H1 (cell line): ENCODE data around the gene DSCAM. TPM values are rescaled to one million over a fixed set of nuclear protein-coding genes. Genes with fewer than 3 reads are reported as not detected.

Experiments
- CTCF ChIA-PET: fragments of 300-600 bp; sonication (Branson Sonifier 250); formaldehyde crosslinking; loops from one replicate; lab custom pipeline; 2021; ENCODE audit not compliant: partially characterized antibody; lab: Charles Lee
- POLR2A ChIA-PET: fragments of 300-600 bp; sonication (Branson Sonifier 250); formaldehyde crosslinking; loops from one replicate; lab custom pipeline; 2021; ENCODE audit warnings: inconsistent platforms; ENCODE audit not compliant: partially characterized antibody; lab: Charles Lee
- DNase-seq, 2 experiments: peaks; one replicate each; pipeline versions ENCODE4 v3.0.0 to v3.0.0-alpha.2; 2010 to 2022; ENCODE audit warnings: low spot score in 2 of 2, low read depth in 1 of 2, mixed read lengths in 1 of 2
- FAIRE-seq: peaks from 2 replicates; lab custom pipeline; 2011; peaks lifted over from hg19 to GRCh38; lab: Jason Lieb, UNC
- H2AFZ ChIP-seq: 2 replicates; pipeline ENCODE4 v1.8.1; 2012; ENCODE audit warnings: low read length, inconsistent platforms
- H2AK5ac ChIP-seq: 2 replicates; pipeline ENCODE4 v1.6.1; 2013; ENCODE audit warnings: low read depth, low read length
- H2BK120ac ChIP-seq: replicated peaks from 2 replicates; pipeline ENCODE3; 2013; ENCODE audit warnings: low read depth, low read length, inconsistent platforms
- H2BK12ac ChIP-seq: 2 replicates; pipeline ENCODE4 v1.6.1; 2013; ENCODE audit warnings: low read depth, low read length
- H2BK15ac ChIP-seq: 2 replicates; pipeline ENCODE4 v1.6.1; 2013; ENCODE audit warnings: low read length
- H2BK20ac ChIP-seq: 2 replicates; pipeline ENCODE4 v1.6.1; 2013; ENCODE audit warnings: low read length
- H2BK5ac ChIP-seq: 2 replicates; pipeline ENCODE4 v1.6.1; 2013; ENCODE audit warnings: low read depth, low read length
- H3K14ac ChIP-seq: 2 replicates; pipeline ENCODE4 v1.6.1; 2013; ENCODE audit warnings: inconsistent platforms; ENCODE audit not compliant: insufficient read length
- H3K18ac ChIP-seq: 2 replicates; pipeline ENCODE4 v1.6.1; 2013; ENCODE audit warnings: low read length; ENCODE audit errors: extremely low read depth
- H3K23ac ChIP-seq: 2 replicates; pipeline ENCODE4 v1.6.1; 2013; ENCODE audit warnings: inconsistent platforms; ENCODE audit not compliant: insufficient read length
- H3K23me2 ChIP-seq: 2 replicates; pipeline ENCODE4 v1.6.1; 2013; ENCODE audit warnings: low read depth, low read length
- H3K27ac ChIP-seq: 2 replicates; pipeline ENCODE4 v1.6.1; 2011; ENCODE audit warnings: low read depth, low read length, inconsistent platforms
- H3K27me3 ChIP-seq, 4 experiments: replicated peaks in 1 of 4; 1 replicate in 1 of 4; 2 replicates in 3 of 4; pipeline versions ENCODE4 v1.6.1 to v1.8.1; 2011 to 2013; ENCODE audit warnings: low read length in 3 of 4, mild to moderate bottlenecking in 3 of 4, inconsistent platforms in 2 of 4, mixed read lengths in 2 of 4, moderate library complexity in 1 of 4; ENCODE audit not compliant: control insufficient read depth in 3 of 4, insufficient read depth in 3 of 4; ENCODE audit errors: extremely low read depth in 1 of 4
- H3K36me3 ChIP-seq, 4 experiments: 2 replicates each; pipeline versions ENCODE4 v1.6.1 to v1.8.1; 2011 to 2013; ENCODE audit warnings: mild to moderate bottlenecking in 4 of 4, low read length in 3 of 4, moderate library complexity in 2 of 4, control low read depth in 1 of 4, inconsistent platforms in 1 of 4; ENCODE audit not compliant: insufficient read depth in 4 of 4, control insufficient read depth in 2 of 4
- H3K4ac ChIP-seq: replicated peaks from 2 replicates; pipeline ENCODE3; 2013; ENCODE audit warnings: low read length, low read depth, mixed read lengths, inconsistent platforms; ENCODE audit not compliant: insufficient read length
- H3K4me1 ChIP-seq, 4 experiments: replicated peaks in 1 of 4; 1 replicate in 1 of 4; 2 replicates in 3 of 4; pipeline versions ENCODE4 v1.6.1 to v1.8.1; 2011 to 2013; ENCODE audit warnings: low read length in 3 of 4, inconsistent platforms in 2 of 4, mixed read lengths in 1 of 4; ENCODE audit not compliant: insufficient read depth in 4 of 4, control insufficient read depth in 3 of 4
- H3K4me2 ChIP-seq, 2 experiments: 2 replicates each; pipeline versions ENCODE4 v1.6.1 to v1.8.1; 2011 to 2013; ENCODE audit warnings: low read depth in 2 of 2, low read length in 2 of 2, control low read depth in 1 of 2, inconsistent platforms in 1 of 2, mild to moderate bottlenecking in 1 of 2; ENCODE audit not compliant: insufficient read depth in 1 of 2
- H3K4me3 ChIP-seq, 4 experiments: fragments of 200-600, 300-600 bp in 1 of 4; sonication (generic), shearing (Covaris generic), sonication (Bioruptor Twin) in 1 of 4; 2 replicates each; pipeline versions ENCODE4 v1.5.1 to v1.8.1; 2011 to 2016; ENCODE audit warnings: low read length in 4 of 4, low read depth in 3 of 4, control low read depth in 2 of 4, inconsistent platforms in 2 of 4, mild to moderate bottlenecking in 2 of 4, mixed read lengths in 1 of 4, moderate library complexity in 1 of 4; ENCODE audit not compliant: insufficient read depth in 2 of 4; ENCODE audit errors: extremely low read depth in 1 of 4
- H3K56ac ChIP-seq: replicated peaks from 2 replicates; pipeline ENCODE3; 2013; ENCODE audit warnings: low read depth, mild to moderate bottlenecking, mixed read lengths, low read length, inconsistent platforms; ENCODE audit not compliant: insufficient read length
- H3K79me1 ChIP-seq: 2 replicates; pipeline ENCODE4 v1.6.1; 2013; ENCODE audit warnings: low read depth, low read length, control low read depth
- H3K79me2 ChIP-seq, 2 experiments: 2 replicates each; pipeline versions ENCODE4 v1.6.1 to v1.8.1; 2012 to 2013; ENCODE audit warnings: low read length in 2 of 2, mild to moderate bottlenecking in 2 of 2, inconsistent platforms in 1 of 2; ENCODE audit not compliant: insufficient read depth in 2 of 2, control insufficient read depth in 1 of 2
- H3K9ac ChIP-seq, 4 experiments: replicated peaks in 1 of 4; 1 replicate in 1 of 4; 2 replicates in 3 of 4; pipeline versions ENCODE4 v1.6.1 to v1.8.1; 2011 to 2013; ENCODE audit warnings: low read depth in 3 of 4, low read length in 3 of 4, control low read depth in 2 of 4, mild to moderate bottlenecking in 2 of 4, moderate library complexity in 2 of 4, inconsistent platforms in 1 of 4; ENCODE audit errors: extremely low read depth in 1 of 4
- H3K9me3 ChIP-seq, 2 experiments: 2 replicates each; pipeline versions ENCODE4 v1.6.1 to v1.8.1; 2012 to 2013; ENCODE audit warnings: mild to moderate bottlenecking in 2 of 2, moderate library complexity in 2 of 2, control low read depth in 1 of 2, inconsistent platforms in 1 of 2, low read depth in 1 of 2, low read length in 1 of 2, mixed read lengths in 1 of 2; ENCODE audit not compliant: insufficient read depth in 2 of 2
- H4K20me1 ChIP-seq, 2 experiments: replicated peaks in 1 of 2; 2 replicates each; pipeline versions ENCODE3 to v1.8.1; 2011 to 2013; ENCODE audit warnings: inconsistent platforms in 2 of 2, low read length in 2 of 2, mild to moderate bottlenecking in 1 of 2; ENCODE audit not compliant: insufficient read depth in 2 of 2, control insufficient read depth in 1 of 2
- H4K5ac ChIP-seq: 2 replicates; pipeline ENCODE4 v1.6.1; 2013; ENCODE audit warnings: low read length, low read depth, mixed read lengths, inconsistent platforms; ENCODE audit not compliant: insufficient read length
- H4K8ac ChIP-seq: 2 replicates; pipeline ENCODE4 v1.8.0; 2013; ENCODE audit warnings: mild to moderate bottlenecking, moderate library complexity, low read length, inconsistent platforms; ENCODE audit not compliant: insufficient read depth; ENCODE audit errors: extremely low read depth
- H4K91ac ChIP-seq: replicated peaks from 2 replicates; pipeline ENCODE3; 2013; ENCODE audit warnings: low read length, mixed read lengths, inconsistent platforms; ENCODE audit not compliant: insufficient read length
- CBX5 ChIP-seq: fragments of 300-800, 300-1000 bp; sonication (generic); IDR thresholded peaks from 2 replicates; pipeline ENCODE4 v1.7.1; 2016; ENCODE audit warnings: antibody characterized with exemption, low read length, low read depth
- EGR1 ChIP-seq: IDR thresholded peaks from 2 replicates; pipeline ENCODE4 v1.6.1; 2011; ENCODE audit warnings: low read depth, low read length, borderline replicate concordance
- EZH2 ChIP-seq: fragments of 200-600 bp; sonication (generic); IDR thresholded peaks from 2 replicates; pipeline ENCODE4 v1.7.1; 2012; ENCODE audit warnings: low read depth, mild to moderate bottlenecking, moderate library complexity, low read length, inconsistent platforms; ENCODE audit not compliant: severe bottlenecking
- HDAC2 ChIP-seq, 2 experiments: fragments of 300-600 bp in 1 of 2; sonication (generic) in 1 of 2; IDR thresholded peaks; 2 replicates each; pipeline ENCODE4 v1.6.1; 2011 to 2012; ENCODE audit warnings: low read depth in 2 of 2, low read length in 2 of 2, mild to moderate bottlenecking in 2 of 2, moderate library complexity in 2 of 2, borderline replicate concordance in 1 of 2, inconsistent platforms in 1 of 2
- KDM5A ChIP-seq: fragments of 200-600 bp; IDR thresholded peaks from 2 replicates; pipeline ENCODE4 v1.7.1; 2012; ENCODE audit warnings: mild to moderate bottlenecking, low read length, inconsistent platforms, mixed read lengths
- MAFK ChIP-seq: IDR thresholded peaks from 2 replicates; pipeline ENCODE4 v1.6.1; 2012; ENCODE audit warnings: low read depth, mild to moderate bottlenecking, improper control_type of control experiment, low read length
- NANOG ChIP-seq: IDR thresholded peaks from 2 replicates; pipeline ENCODE4 v1.6.1; 2011; ENCODE audit warnings: low read length, low read depth, mild to moderate bottlenecking, inconsistent platforms; ENCODE audit not compliant: insufficient read depth, poor library complexity, severe bottlenecking
- RAD21 ChIP-seq, 2 experiments: IDR thresholded peaks in 1 of 2; conservative IDR thresholded peaks in 1 of 2; 2 replicates each; pipeline ENCODE4 v1.6.1; 2011; ENCODE audit warnings: low read depth in 2 of 2, low read length in 2 of 2, improper control_type of control experiment in 1 of 2, inconsistent platforms in 1 of 2, mild to moderate bottlenecking in 1 of 2, moderate library complexity in 1 of 2
- RBBP5 ChIP-seq: IDR thresholded peaks from 2 replicates; pipeline ENCODE4 v1.7.1; 2012; ENCODE audit warnings: low read depth, mild to moderate bottlenecking, inconsistent platforms, low read length, moderate library complexity, borderline replicate concordance
- RXRA ChIP-seq: IDR thresholded peaks from 2 replicates; pipeline ENCODE4 v1.6.1; 2011; ENCODE audit warnings: low read depth, mild to moderate bottlenecking, low read length, moderate library complexity; ENCODE audit not compliant: insufficient read depth
- SIRT6 ChIP-seq: IDR thresholded peaks from one replicate; pipeline ENCODE4 v1.7.1; 2012; ENCODE audit warnings: low read length, inconsistent platforms
- SUZ12 ChIP-seq: fragments of 200-600 bp; sonication (generic); IDR thresholded peaks from 2 replicates; pipeline ENCODE4 v1.6.1; 2012; ENCODE audit warnings: mild to moderate bottlenecking, inconsistent platforms, low read length, moderate library complexity, mixed read lengths
- TAF7 ChIP-seq: optimal IDR thresholded peaks from 2 replicates; pipeline ENCODE3; 2011; ENCODE audit warnings: low read depth, mild to moderate bottlenecking, inconsistent platforms, low read length, moderate library complexity, borderline replicate concordance
- YY1 ChIP-seq: IDR thresholded peaks from 2 replicates; pipeline ENCODE4 v1.6.1; 2011; ENCODE audit warnings: low read depth, mild to moderate bottlenecking, low read length
- WGBS, 2 experiments: shearing (Covaris generic) in 1 of 2; methylation state at CpG; one replicate each; pipeline versions ENCODE4 v1.1.6 to v1.1.7; 2013 to 2015; ENCODE audit warnings: low lambda C conversion rate in 2 of 2, mixed read lengths in 2 of 2, inconsistent platforms in 1 of 2, low coverage in 1 of 2, missing lambda C conversion rate in 1 of 2; ENCODE audit not compliant: insufficient replicate concordance in 2 of 2, insufficient coverage in 1 of 2, insufficient read length in 1 of 2; ENCODE audit errors: extremely low coverage in 1 of 2, missing lambda C conversion rate in 1 of 2; 5-methylcytosine and 5-hydroxymethylcytosine counted together
- polyA plus RNA-seq, 7 experiments: library from polyadenylated mRNA; depleted of rRNA in 3 of 7; stranded (reverse) in 5 of 7; unstranded in 2 of 7; fragments of >200 nt in 5 of 7; fragments of 200-250 nt in 2 of 7; gene quantifications; 1 replicate in 5 of 7; 2 replicates in 1 of 7; 4 replicates in 1 of 7; pipeline versions ENCODE4 v1.2.1 to v1.2.3, GENCODE V29; 2011 to 2013; ENCODE audit warnings: missing spikeins in 2 of 7, mixed read lengths in 2 of 7
- total RNA-seq: library from RNA; stranded (reverse); fragmentation: NEBNext Ultra II Directional; extraction: Animal tissue kit (Norgen Biotek cat#: 25700); gene quantifications from 2 replicates; pipeline ENCODE4 v1.2.1, GENCODE V29; 2021

The DSCAM gene
- total and polyA plus RNA-seq, 2 of the 8 experiments (the other 6 are each of a cell fraction or from before 2014, with no cell fraction given) = 0.02 to 0.15 TPM

GRCh38 chr21:40053007-40053406, 794.0 kb downstream of the DSCAM start:
- no peak overlapping the region for H2BK15ac ChIP-seq
- peaks cover 0 to 3% (median 1%) of the 10 kb centered on the region in 4 experiments; a peak in 4 of 7 replicates for H3K4me1 ChIP-seq
- H2AK5ac ChIP-seq = no peak overlapping the region
- no peak overlapping the region for H2BK120ac ChIP-seq
- H2BK5ac ChIP-seq = no peak overlapping the region
- H2BK12ac ChIP-seq = no peak overlapping the region
- 90% methylated on average over 9 of the region's 11 CpGs; no CpG with 5 or more reads in 1 of the 2 experiments for WGBS, 2 experiments
- H3K27me3 ChIP-seq = no peaks in the 10 kb centered on the region
- H2AFZ ChIP-seq = no peak overlapping the region
- H4K5ac ChIP-seq = no peak overlapping the region
- FAIRE-seq (no peak), DNase-seq (no peak)
- no peak overlapping the region for H3K56ac ChIP-seq
- H4K91ac ChIP-seq = no peak overlapping the region
- H3K9me3 ChIP-seq = no peaks in the 10 kb centered on the region
- TF ChIP-seq RBBP5 = no peak
- TF ChIP-seq EGR1 = no peak
- TF ChIP-seq SIRT6 = no peak
- no peak for TF ChIP-seq RAD21 (IDR thresholded peaks at IDR 0.05 in 1 of 2, conservative IDR thresholded peaks at IDR 0.05 in 1 of 2; ENCODE audit: low read depth in 2 of 2, low read length in 2 of 2)
- no peak for TF ChIP-seq YY1
- no peak for TF ChIP-seq SUZ12
- TF ChIP-seq CBX5 = no peak
- no peak for TF ChIP-seq RXRA
- no peak for TF ChIP-seq TAF7
- TF ChIP-seq NANOG = no peak
- no peak for TF ChIP-seq EZH2
- no peak for TF ChIP-seq MAFK
- TF ChIP-seq KDM5A = no peak
- no peak for TF ChIP-seq HDAC2 (IDR thresholded peaks at IDR 0.05; ENCODE audit: borderline replicate concordance in 1 of 2, low read depth in 2 of 2, low read length in 2 of 2)
- no peak overlapping the region for H3K27ac ChIP-seq
- ChIA-PET POLR2A (no interaction called here), CTCF (interaction anchor here (1.0 to 3.0 kb wide), 5 partner anchors 12 to 169 kb away, joined by 3 to 10 read pairs (median 4); no protein-coding TSS in a partner anchor)
- no peak overlapping the region for H3K4ac ChIP-seq
- no peak overlapping the region for H3K23ac ChIP-seq
- H4K20me1 ChIP-seq = no peaks in the 10 kb centered on the region
- no peak overlapping the region for H2BK20ac ChIP-seq
- no peak overlapping the region for H3K4me3 ChIP-seq
- no peak overlapping the region for H3K4me2 ChIP-seq
- no peaks in the 10 kb centered on the region for H3K23me2 ChIP-seq
- no peak overlapping the region for H4K8ac ChIP-seq
- H3K18ac ChIP-seq = no peak overlapping the region
- no peak overlapping the region for H3K9ac ChIP-seq
- no peak overlapping the region for H3K14ac ChIP-seq
- no peaks in the 10 kb centered on the region for H3K36me3 ChIP-seq
- no peaks in the 10 kb centered on the region for H3K79me2 ChIP-seq
- no peaks in the 10 kb centered on the region for H3K79me1 ChIP-seq
